Central memory CD8-positive, alpha-beta T cell (primary cell): ENCODE results near the gene CDK5RAP2.

Source experiments
- ATAC-seq: fragments of 150-1000 bp; cut with Tn5 transposase; replicated peaks from 2 replicates; pipeline ENCODE4 v1.10.0; 2022; ENCODE audit warnings: mild to moderate bottlenecking, moderate FRiP score, moderate number of reproducible peaks; ENCODE audit not compliant: poor library complexity, severe bottlenecking; ENCODE audit errors: extremely low read depth
- DNase-seq, 2 donors: peaks; one replicate each; pipeline ENCODE4 v3.0.0; 2021; ENCODE audit warnings: low spot score in 2 of 2
- H3K27ac Mint-ChIP-seq: one replicate; pipeline ENCODE4 v1.8.0; 2022; ENCODE audit warnings: low read depth, mild to moderate bottlenecking, moderate library complexity, mixed read lengths
- H3K27me3 Mint-ChIP-seq: one replicate; pipeline ENCODE4 v1.8.0; 2022; ENCODE audit warnings: mixed read lengths
- H3K36me3 Mint-ChIP-seq: one replicate; pipeline ENCODE4 v1.8.0; 2022; ENCODE audit warnings: mild to moderate bottlenecking, moderate library complexity, mixed read lengths; ENCODE audit not compliant: insufficient read depth
- H3K4me1 Mint-ChIP-seq: one replicate; pipeline ENCODE4 v1.8.0; 2022; ENCODE audit warnings: mixed read lengths
- H3K4me3 Mint-ChIP-seq: one replicate; pipeline ENCODE4 v1.8.0; 2022; ENCODE audit warnings: mild to moderate bottlenecking, moderate library complexity, mixed read lengths
- H3K9me3 Mint-ChIP-seq: one replicate; pipeline ENCODE4 v1.8.0; 2022; ENCODE audit warnings: mixed read lengths

Gene CDK5RAP2

GRCh38 chr9:120485788-120486187 lies 94.2 kb downstream of the CDK5RAP2 start:
- Mint-ChIP-seq H3K9me3 (no peaks in the 10 kb centered on the region), H3K27me3 (no peaks in the 10 kb centered on the region), H3K27ac (no peak overlapping the region), H3K36me3 (peaks cover 46% of the 10 kb centered on the region), H3K4me1 (peaks cover 5% of the 10 kb centered on the region), H3K4me3 (no peak overlapping the region)
- ATAC-seq (no peak), DNase-seq (no peak)

GRCh38 chr9:120484162-120484561 lies 95.8 kb downstream of the CDK5RAP2 start:
- ATAC-seq (no peak), DNase-seq (no peak)
- Mint-ChIP-seq H3K9me3 (no peaks in the 10 kb centered on the region), H3K27me3 (no peaks in the 10 kb centered on the region), H3K36me3 (peaks cover 33% of the 10 kb centered on the region), H3K4me1 (peaks cover 5% of the 10 kb centered on the region), H3K4me3 (no peak overlapping the region), H3K27ac (no peak overlapping the region)

GRCh38 chr9:120482424-120483186 lies 97.4 kb downstream of the CDK5RAP2 start:
- no peak overlapping the region for H3K4me3 Mint-ChIP-seq
- ATAC-seq (no peak), DNase-seq (no peak)
- H3K9me3 Mint-ChIP-seq, result no peaks in the 10 kb centered on the region
- H3K27ac Mint-ChIP-seq, result no peak overlapping the region
- peaks cover 5% of the 10 kb centered on the region for H3K4me1 Mint-ChIP-seq
- H3K27me3 Mint-ChIP-seq, result no peaks in the 10 kb centered on the region
- peaks cover 25% of the 10 kb centered on the region for H3K36me3 Mint-ChIP-seq

- DNase-seq, result no peak
- Mint-ChIP-seq H3K36me3 (peaks cover 26% of the 10 kb centered on the region), H3K27ac (no peak overlapping the region), H3K27me3 (no peaks in the 10 kb centered on the region), H3K9me3 (no peaks in the 10 kb centered on the region), H3K4me3 (no peak overlapping the region), H3K4me1 (peaks cover 5% of the 10 kb centered on the region)
- no peak for ATAC-seq
Observed at GRCh38 chr9:120481846-120482245, 98.1 kb downstream of the CDK5RAP2 start.

GRCh38 chr9:120481248-120481647 lies 98.7 kb downstream of the CDK5RAP2 start:
- Mint-ChIP-seq H3K27me3 (no peaks in the 10 kb centered on the region), H3K36me3 (peaks cover 22% of the 10 kb centered on the region), H3K9me3 (no peaks in the 10 kb centered on the region), H3K4me1 (peaks cover 5% of the 10 kb centered on the region), H3K4me3 (no peak overlapping the region), H3K27ac (no peak overlapping the region)
- DNase-seq (no peak), ATAC-seq (no peak)

- Mint-ChIP-seq H3K4me1 (peaks cover 5% of the 10 kb centered on the region), H3K4me3 (no peak overlapping the region), H3K27me3 (no peaks in the 10 kb centered on the region), H3K9me3 (no peaks in the 10 kb centered on the region), H3K27ac (no peak overlapping the region), H3K36me3 (peaks cover 21% of the 10 kb centered on the region)
- DNase-seq (no peak), ATAC-seq (no peak)
Observed at GRCh38 chr9:120480707-120481106, 99.3 kb downstream of the CDK5RAP2 start.

- DNase-seq (no peak), ATAC-seq (no peak)
- no peak overlapping the region for H3K4me3 Mint-ChIP-seq
- H3K27ac Mint-ChIP-seq, result no peak overlapping the region
- no peaks in the 10 kb centered on the region for H3K27me3 Mint-ChIP-seq
- H3K36me3 Mint-ChIP-seq, result peaks cover 24% of the 10 kb centered on the region
- peaks cover 5% of the 10 kb centered on the region for H3K4me1 Mint-ChIP-seq
- H3K9me3 Mint-ChIP-seq, result no peaks in the 10 kb centered on the region
Observed at GRCh38 chr9:120478208-120478607, 101.8 kb downstream of the CDK5RAP2 start.

GRCh38 chr9:120477534-120478001 lies 102.4 kb downstream of the CDK5RAP2 start:
- Mint-ChIP-seq H3K4me3 (no peak overlapping the region), H3K4me1 (peaks cover 4% of the 10 kb centered on the region), H3K9me3 (no peaks in the 10 kb centered on the region), H3K27ac (no peak overlapping the region), H3K36me3 (peaks cover 25% of the 10 kb centered on the region), H3K27me3 (no peaks in the 10 kb centered on the region)
- no peak for ATAC-seq
- DNase-seq, result no peak

GRCh38 chr9:120475341-120475740 lies 104.6 kb downstream of the CDK5RAP2 start:
- no peaks in the 10 kb centered on the region for H3K9me3 Mint-ChIP-seq
- H3K4me3 Mint-ChIP-seq, result no peak overlapping the region
- H3K27ac Mint-ChIP-seq, result no peak overlapping the region
- no peaks in the 10 kb centered on the region for H3K27me3 Mint-ChIP-seq
- ATAC-seq, result no peak
- peaks cover 4% of the 10 kb centered on the region for H3K4me1 Mint-ChIP-seq
- H3K36me3 Mint-ChIP-seq, result peaks cover 25% of the 10 kb centered on the region
- no peak for DNase-seq

GRCh38 chr9:120474591-120475243 lies 105.2 kb downstream of the CDK5RAP2 start:
- H3K27me3 Mint-ChIP-seq, result no peaks in the 10 kb centered on the region
- H3K4me1 Mint-ChIP-seq, result peaks cover 4% of the 10 kb centered on the region
- H3K9me3 Mint-ChIP-seq, result no peaks in the 10 kb centered on the region
- ATAC-seq, result no peak
- DNase-seq, result no peak
- H3K4me3 Mint-ChIP-seq, result no peak overlapping the region
- H3K36me3 Mint-ChIP-seq, result peaks cover 30% of the 10 kb centered on the region
- no peak overlapping the region for H3K27ac Mint-ChIP-seq

GRCh38 chr9:120473608-120474007 lies 106.4 kb downstream of the CDK5RAP2 start:
- Mint-ChIP-seq H3K9me3 (no peaks in the 10 kb centered on the region), H3K36me3 (peaks cover 33% of the 10 kb centered on the region), H3K27ac (no peak overlapping the region), H3K4me3 (no peak overlapping the region), H3K4me1 (peaks cover 9% of the 10 kb centered on the region), H3K27me3 (no peaks in the 10 kb centered on the region)
- DNase-seq (no peak), ATAC-seq (no peak)

- Mint-ChIP-seq H3K27me3 (no peaks in the 10 kb centered on the region), H3K4me1 (peaks cover 10% of the 10 kb centered on the region), H3K9me3 (no peaks in the 10 kb centered on the region), H3K36me3 (peaks cover 35% of the 10 kb centered on the region), H3K27ac (no peak overlapping the region), H3K4me3 (no peak overlapping the region)
- ATAC-seq (no peak), DNase-seq (no peak)
Observed at GRCh38 chr9:120465685-120466407, 114.1 kb downstream of the CDK5RAP2 start.
